ENCODE measurements around the gene RLF. TPM values are rescaled to one million over a fixed set of nuclear protein-coding genes. Genes with fewer than 3 reads are reported as not detected.

Gene RLF
- total RNA-seq, 3 donors from 2014 or later: 19.5 to 39.2 (median 25.9) TPM

GRCh38 chr1:40265298-40265697, 104.1 kb downstream of the RLF start:
- H3K36me3 ChIP-seq: peaks cover 8% of the 10 kb centered on the region

GRCh38 chr1:40265919-40266318, 104.7 kb downstream of the RLF start:
- H3K27me3 ChIP-seq: no peaks in the 10 kb centered on the region
- no peaks in the 10 kb centered on the region for H3K9me3 ChIP-seq
- H3K36me3 ChIP-seq: peaks cover 8% of the 10 kb centered on the region
- intact Hi-C loops (cut with DNase I; ENCODE audit: low total_unique reads): no loop called here
- no peaks in the 10 kb centered on the region for H3K4me1 ChIP-seq
- H3K4me3 ChIP-seq: no peak overlapping the region
- DNase-seq (ENCODE audit: low spot score in 2 of 2): no peak
- TF ChIP-seq CTCF (IDR thresholded peaks at IDR 0.05) (no peak), POLR2AphosphoS5 (IDR thresholded peaks at IDR 0.05) (no peak), POLR2A (IDR thresholded peaks at IDR 0.05) (no peak)
- no peak overlapping the region for H3K27ac ChIP-seq

More at GRCh38 chr1:40265298-40265697, 104.1 kb downstream of the RLF start:
- Histone ChIP-seq H3K9me3 (no peaks in the 10 kb centered on the region), H3K27ac (no peak overlapping the region), H3K27me3 (no peaks in the 10 kb centered on the region), H3K4me3 (no peak overlapping the region), H3K4me1 (no peaks in the 10 kb centered on the region)
- intact Hi-C loops (cut with DNase I; ENCODE audit: low total_unique reads): no loop called here
- TF ChIP-seq CTCF (IDR thresholded peaks at IDR 0.05) (no peak), POLR2A (IDR thresholded peaks at IDR 0.05) (no peak), POLR2AphosphoS5 (IDR thresholded peaks at IDR 0.05) (no peak)
- DNase-seq (ENCODE audit: low spot score in 2 of 2): no peak

GRCh38 chr1:40266786-40267535, 105.8 kb downstream of the RLF start:
- intact Hi-C loops (cut with DNase I; ENCODE audit: low total_unique reads): no loop called here
- no peak overlapping the region for H3K4me3 ChIP-seq
- no peaks in the 10 kb centered on the region for H3K27me3 ChIP-seq
- DNase-seq (ENCODE audit: low spot score in 2 of 2): no peak
- peak overlapping the region; percentile 63 to 66 for H3K27ac ChIP-seq
- no peaks in the 10 kb centered on the region for H3K4me1 ChIP-seq
- no peaks in the 10 kb centered on the region for H3K9me3 ChIP-seq
- TF ChIP-seq CTCF (IDR thresholded peaks at IDR 0.05) (no peak), POLR2A (IDR thresholded peaks at IDR 0.05) (no peak), POLR2AphosphoS5 (IDR thresholded peaks at IDR 0.05) (no peak)
- peaks cover 8% of the 10 kb centered on the region for H3K36me3 ChIP-seq

GRCh38 chr1:40267767-40268187, 106.6 kb downstream of the RLF start:
- no peak for DNase-seq (ENCODE audit: low spot score in 2 of 2)
- no peaks in the 10 kb centered on the region for H3K4me1 ChIP-seq
- no peaks in the 10 kb centered on the region for H3K27me3 ChIP-seq
- intact Hi-C loops (cut with DNase I; ENCODE audit: low total_unique reads): no loop called here
- peak overlapping the region; percentile 63 to 66 for H3K27ac ChIP-seq
- H3K9me3 ChIP-seq: no peaks in the 10 kb centered on the region
- H3K36me3 ChIP-seq: peaks cover 8% of the 10 kb centered on the region
- no peak overlapping the region for H3K4me3 ChIP-seq
- TF ChIP-seq CTCF (IDR thresholded peaks at IDR 0.05): no peak
- TF ChIP-seq POLR2A (IDR thresholded peaks at IDR 0.05): no peak
- no peak for TF ChIP-seq POLR2AphosphoS5 (IDR thresholded peaks at IDR 0.05)

- no peaks in the 10 kb centered on the region for H3K9me3 ChIP-seq
- peak overlapping the region; percentile 63 to 66 for H3K27ac ChIP-seq
- no peak overlapping the region for H3K4me3 ChIP-seq
- H3K27me3 ChIP-seq: no peaks in the 10 kb centered on the region
- no peak for TF ChIP-seq POLR2A (IDR thresholded peaks at IDR 0.05)
- no peak for TF ChIP-seq POLR2AphosphoS5 (IDR thresholded peaks at IDR 0.05)
- no peak for TF ChIP-seq CTCF (IDR thresholded peaks at IDR 0.05)
- intact Hi-C loops (cut with DNase I; ENCODE audit: low total_unique reads): no loop called here
- DNase-seq (ENCODE audit: low spot score in 2 of 2): no peak
- peaks cover 8% of the 10 kb centered on the region for H3K36me3 ChIP-seq
- no peaks in the 10 kb centered on the region for H3K4me1 ChIP-seq
Measured at GRCh38 chr1:40268211-40268610, 107.0 kb downstream of the RLF start.
